Measurements from ENCODE around the gene SIGLEC14. TPM values are rescaled to one million over a fixed set of nuclear protein-coding genes. Genes with fewer than 3 reads are reported as not detected.

SIGLEC14 gene
- total and polyA plus RNA-seq, 2 experiments from 2014 or later, result not detected

GRCh38 chr19:51595190-51596175 is 51.1 kb downstream of the SIGLEC14 start (continued):
- TF ChIP-seq, protein P1, sequence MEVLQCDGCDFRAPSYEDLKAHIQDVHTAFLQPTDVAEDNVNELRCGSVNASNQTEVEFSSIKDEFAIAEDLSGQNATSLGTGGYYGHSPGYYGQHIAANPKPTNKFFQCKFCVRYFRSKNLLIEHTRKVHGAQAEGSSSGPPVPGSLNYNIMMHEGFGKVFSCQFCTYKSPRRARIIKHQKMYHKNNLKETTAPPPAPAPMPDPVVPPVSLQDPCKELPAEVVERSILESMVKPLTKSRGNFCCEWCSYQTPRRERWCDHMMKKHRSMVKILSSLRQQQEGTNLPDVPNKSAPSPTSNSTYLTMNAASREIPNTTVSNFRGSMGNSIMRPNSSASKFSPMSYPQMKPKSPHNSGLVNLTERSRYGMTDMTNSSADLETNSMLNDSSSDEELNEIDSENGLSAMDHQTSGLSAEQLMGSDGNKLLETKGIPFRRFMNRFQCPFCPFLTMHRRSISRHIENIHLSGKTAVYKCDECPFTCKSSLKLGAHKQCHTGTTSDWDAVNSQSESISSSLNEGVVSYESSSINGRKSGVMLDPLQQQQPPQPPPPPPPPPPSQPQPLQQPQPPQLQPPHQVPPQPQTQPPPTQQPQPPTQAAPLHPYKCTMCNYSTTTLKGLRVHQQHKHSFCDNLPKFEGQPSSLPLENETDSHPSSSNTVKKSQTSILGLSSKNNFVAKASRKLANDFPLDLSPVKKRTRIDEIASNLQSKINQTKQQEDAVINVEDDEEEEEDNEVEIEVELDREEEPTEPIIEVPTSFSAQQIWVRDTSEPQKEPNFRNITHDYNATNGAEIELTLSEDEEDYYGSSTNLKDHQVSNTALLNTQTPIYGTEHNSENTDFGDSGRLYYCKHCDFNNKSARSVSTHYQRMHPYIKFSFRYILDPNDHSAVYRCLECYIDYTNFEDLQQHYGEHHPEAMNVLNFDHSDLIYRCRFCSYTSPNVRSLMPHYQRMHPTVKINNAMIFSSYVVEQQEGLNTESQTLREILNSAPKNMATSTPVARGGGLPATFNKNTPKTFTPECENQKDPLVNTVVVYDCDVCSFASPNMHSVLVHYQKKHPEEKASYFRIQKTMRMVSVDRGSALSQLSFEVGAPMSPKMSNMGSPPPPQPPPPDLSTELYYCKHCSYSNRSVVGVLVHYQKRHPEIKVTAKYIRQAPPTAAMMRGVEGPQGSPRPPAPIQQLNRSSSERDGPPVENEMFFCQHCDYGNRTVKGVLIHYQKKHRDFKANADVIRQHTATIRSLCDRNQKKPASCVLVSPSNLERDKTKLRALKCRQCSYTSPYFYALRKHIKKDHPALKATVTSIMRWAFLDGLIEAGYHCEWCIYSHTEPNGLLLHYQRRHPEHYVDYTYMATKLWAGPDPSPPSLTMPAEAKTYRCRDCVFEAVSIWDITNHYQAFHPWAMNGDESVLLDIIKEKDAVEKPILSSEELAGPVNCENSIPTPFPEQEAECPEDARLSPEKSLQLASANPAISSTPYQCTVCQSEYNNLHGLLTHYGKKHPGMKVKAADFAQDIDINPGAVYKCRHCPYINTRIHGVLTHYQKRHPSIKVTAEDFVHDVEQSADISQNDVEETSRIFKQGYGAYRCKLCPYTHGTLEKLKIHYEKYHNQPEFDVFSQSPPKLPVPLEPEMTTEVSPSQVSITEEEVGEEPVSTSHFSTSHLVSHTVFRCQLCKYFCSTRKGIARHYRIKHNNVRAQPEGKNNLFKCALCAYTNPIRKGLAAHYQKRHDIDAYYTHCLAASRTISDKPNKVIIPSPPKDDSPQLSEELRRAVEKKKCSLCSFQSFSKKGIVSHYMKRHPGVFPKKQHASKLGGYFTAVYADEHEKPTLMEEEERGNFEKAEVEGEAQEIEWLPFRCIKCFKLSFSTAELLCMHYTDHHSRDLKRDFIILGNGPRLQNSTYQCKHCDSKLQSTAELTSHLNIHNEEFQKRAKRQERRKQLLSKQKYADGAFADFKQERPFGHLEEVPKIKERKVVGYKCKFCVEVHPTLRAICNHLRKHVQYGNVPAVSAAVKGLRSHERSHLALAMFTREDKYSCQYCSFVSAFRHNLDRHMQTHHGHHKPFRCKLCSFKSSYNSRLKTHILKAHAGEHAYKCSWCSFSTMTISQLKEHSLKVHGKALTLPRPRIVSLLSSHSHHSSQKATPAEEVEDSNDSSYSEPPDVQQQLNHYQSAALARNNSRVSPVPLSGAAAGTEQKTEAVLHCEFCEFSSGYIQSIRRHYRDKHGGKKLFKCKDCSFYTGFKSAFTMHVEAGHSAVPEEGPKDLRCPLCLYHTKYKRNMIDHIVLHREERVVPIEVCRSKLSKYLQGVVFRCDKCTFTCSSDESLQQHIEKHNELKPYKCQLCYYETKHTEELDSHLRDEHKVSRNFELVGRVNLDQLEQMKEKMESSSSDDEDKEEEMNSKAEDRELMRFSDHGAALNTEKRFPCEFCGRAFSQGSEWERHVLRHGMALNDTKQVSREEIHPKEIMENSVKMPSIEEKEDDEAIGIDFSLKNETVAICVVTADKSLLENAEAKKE (CRISPR knock-in tag; IDR thresholded peaks at IDR 0.05), result no peak
- TF ChIP-seq ZNF331 (CRISPR knock-in tag; IDR thresholded peaks at IDR 0.05; ENCODE audit: low read depth) (no peak), STAT1 (IDR thresholded peaks at IDR 0.05; ENCODE audit: unreplicated experiment) (no peak), CREB1 (CRISPR knock-in tag; IDR thresholded peaks at IDR 0.05; ENCODE audit: low read depth) (no peak), NANOG (IDR thresholded peaks at IDR 0.05; ENCODE audit: borderline replicate concordance) (no peak)
- TF ChIP-seq, protein P2, sequence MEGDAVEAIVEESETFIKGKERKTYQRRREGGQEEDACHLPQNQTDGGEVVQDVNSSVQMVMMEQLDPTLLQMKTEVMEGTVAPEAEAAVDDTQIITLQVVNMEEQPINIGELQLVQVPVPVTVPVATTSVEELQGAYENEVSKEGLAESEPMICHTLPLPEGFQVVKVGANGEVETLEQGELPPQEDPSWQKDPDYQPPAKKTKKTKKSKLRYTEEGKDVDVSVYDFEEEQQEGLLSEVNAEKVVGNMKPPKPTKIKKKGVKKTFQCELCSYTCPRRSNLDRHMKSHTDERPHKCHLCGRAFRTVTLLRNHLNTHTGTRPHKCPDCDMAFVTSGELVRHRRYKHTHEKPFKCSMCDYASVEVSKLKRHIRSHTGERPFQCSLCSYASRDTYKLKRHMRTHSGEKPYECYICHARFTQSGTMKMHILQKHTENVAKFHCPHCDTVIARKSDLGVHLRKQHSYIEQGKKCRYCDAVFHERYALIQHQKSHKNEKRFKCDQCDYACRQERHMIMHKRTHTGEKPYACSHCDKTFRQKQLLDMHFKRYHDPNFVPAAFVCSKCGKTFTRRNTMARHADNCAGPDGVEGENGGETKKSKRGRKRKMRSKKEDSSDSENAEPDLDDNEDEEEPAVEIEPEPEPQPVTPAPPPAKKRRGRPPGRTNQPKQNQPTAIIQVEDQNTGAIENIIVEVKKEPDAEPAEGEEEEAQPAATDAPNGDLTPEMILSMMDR (conservative IDR thresholded peaks at IDR 0.05; ENCODE audit: low read depth in 2 of 2), result no peak
- TF ChIP-seq, protein P3, sequence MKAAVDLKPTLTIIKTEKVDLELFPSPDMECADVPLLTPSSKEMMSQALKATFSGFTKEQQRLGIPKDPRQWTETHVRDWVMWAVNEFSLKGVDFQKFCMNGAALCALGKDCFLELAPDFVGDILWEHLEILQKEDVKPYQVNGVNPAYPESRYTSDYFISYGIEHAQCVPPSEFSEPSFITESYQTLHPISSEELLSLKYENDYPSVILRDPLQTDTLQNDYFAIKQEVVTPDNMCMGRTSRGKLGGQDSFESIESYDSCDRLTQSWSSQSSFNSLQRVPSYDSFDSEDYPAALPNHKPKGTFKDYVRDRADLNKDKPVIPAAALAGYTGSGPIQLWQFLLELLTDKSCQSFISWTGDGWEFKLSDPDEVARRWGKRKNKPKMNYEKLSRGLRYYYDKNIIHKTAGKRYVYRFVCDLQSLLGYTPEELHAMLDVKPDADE (IDR thresholded peaks at IDR 0.05), result no peak

All from GM23338 (cell line).